SK-N-SH (cell line): ENCODE measurements around the gene ACAT2. TPM values are rescaled to one million over a fixed set of nuclear protein-coding genes. Genes with fewer than 3 reads are reported as not detected.
"Not testable (repeated sequence)": the region's sequence is repeated elsewhere in the genome, so short reads cannot be mapped to it uniquely, and the experiment has no call there.

ENCODE experiments used
- CTCF ChIA-PET: fragments of 300-600, 350-600 bp; formaldehyde crosslinking; extraction: SDS; loops from one replicate; lab custom pipeline; 2021; lab: Yijun Ruan, JAX
- POLR2A ChIA-PET: fragments of 350-600 bp; sonication (Branson Sonifier 250); formaldehyde crosslinking; extraction: SDS; loops from one replicate; lab custom pipeline; 2020; ENCODE audit warnings: antibody characterized with exemption, inconsistent platforms; lab: Yijun Ruan, JAX
- DNase-seq: peaks from one replicate; pipeline ENCODE4 v3.0.0; 2012
- H2AFZ ChIP-seq: fragments of 200-600 bp; sonication (generic); 2 replicates; pipeline ENCODE4 v1.8.1; 2016; ENCODE audit warnings: antibody characterized with exemption, mild to moderate bottlenecking, low read depth
- H3F3A ChIP-seq: fragments of 200-600 bp; sonication (generic); replicated peaks from 2 replicates; pipeline ENCODE3; 2016; ENCODE audit warnings: antibody characterized with exemption, mild to moderate bottlenecking; ENCODE audit not compliant: insufficient read depth
- H3K27ac ChIP-seq, 2 experiments: fragments of 200-500 bp in 1 of 2; fragments of 200-600 bp in 1 of 2; sonication (Bioruptor generic) in 1 of 2; sonication (generic), shearing (Covaris generic) in 1 of 2; 2 replicates each; pipeline versions ENCODE4 v1.5.1 to v1.6.1; 2014 to 2016; ENCODE audit warnings: low read depth in 2 of 2, inconsistent platforms in 1 of 2, low read length in 1 of 2, mild to moderate bottlenecking in 1 of 2, mixed read lengths in 1 of 2
- H3K27me3 ChIP-seq: fragments of 200-600 bp; sonication (generic), shearing (Covaris generic); 2 replicates; pipeline ENCODE4 v1.6.1; 2016; ENCODE audit warnings: mixed run types; ENCODE audit not compliant: insufficient read depth
- H3K36me3 ChIP-seq, 2 experiments: fragments of 200-500 bp in 1 of 2; fragments of 200-600 bp in 1 of 2; sonication (Bioruptor generic) in 1 of 2; sonication (generic) in 1 of 2; replicated peaks in 1 of 2; 2 replicates each; pipeline versions ENCODE3 to v1.5.1; 2014 to 2016; ENCODE audit warnings: low read length in 1 of 2, mild to moderate bottlenecking in 1 of 2; ENCODE audit not compliant: insufficient read depth in 2 of 2, control insufficient read depth in 1 of 2
- H3K4me1 ChIP-seq, 2 experiments: fragments of 200-500 bp in 1 of 2; fragments of 200-600 bp in 1 of 2; sonication (Bioruptor generic) in 1 of 2; sonication (generic), shearing (Covaris generic) in 1 of 2; 2 replicates each; pipeline versions ENCODE4 v1.5.1 to v1.6.1; 2014 to 2016; ENCODE audit warnings: low read depth in 1 of 2, low read length in 1 of 2, mixed run types in 1 of 2; ENCODE audit not compliant: insufficient read depth in 2 of 2, control insufficient read depth in 1 of 2
- H3K4me2 ChIP-seq: fragments of 200-600 bp; sonication (generic), shearing (Covaris generic); 2 replicates; pipeline ENCODE4 v1.6.1; 2017; ENCODE audit warnings: mixed run types
- H3K4me3 ChIP-seq, 2 experiments: fragments of 200-500 bp in 1 of 2; fragments of 200-600 bp in 1 of 2; sonication (Bioruptor generic) in 1 of 2; sonication (generic), shearing (Covaris generic) in 1 of 2; 2 replicates each; pipeline versions ENCODE4 v1.5.1 to v1.8.1; 2014 to 2016; ENCODE audit warnings: low read depth in 2 of 2, inconsistent platforms in 1 of 2, low read length in 1 of 2, mild to moderate bottlenecking in 1 of 2, mixed read lengths in 1 of 2, moderate library complexity in 1 of 2
- H3K79me2 ChIP-seq: fragments of 200-600 bp; sonication (generic); 2 replicates; pipeline ENCODE4 v1.8.1; 2017; ENCODE audit warnings: mild to moderate bottlenecking; ENCODE audit not compliant: insufficient read depth
- H3K9ac ChIP-seq: fragments of 200-600 bp; sonication (generic); 2 replicates; pipeline ENCODE4 v1.6.1; 2017; ENCODE audit warnings: mixed run types
- H3K9me2 ChIP-seq: fragments of 200-600 bp; sonication (generic); 2 replicates; pipeline ENCODE4 v1.6.1; 2017; ENCODE audit warnings: mixed run types
- H3K9me3 ChIP-seq: fragments of 200-600 bp; sonication (generic); 2 replicates; pipeline ENCODE4 v1.6.1; 2017; ENCODE audit warnings: mixed run types, mild to moderate bottlenecking, moderate library complexity
- H4K20me1 ChIP-seq: fragments of 200-600 bp; sonication (generic); 2 replicates; pipeline ENCODE4 v1.6.1; 2017; ENCODE audit warnings: mild to moderate bottlenecking, mixed run types; ENCODE audit not compliant: insufficient read depth
- CTCF ChIP-seq: fragments of 200-600 bp; sonication (generic); IDR thresholded peaks from 2 replicates; pipeline ENCODE4 v1.6.1; 2017; ENCODE audit warnings: antibody characterized with exemption, mild to moderate bottlenecking, moderate library complexity
- EZH2phosphoT487 ChIP-seq: fragments of 200-600 bp; sonication (generic); IDR thresholded peaks from 2 replicates; pipeline ENCODE4 v1.6.1; 2017; ENCODE audit warnings: low read depth, mixed run types, mild to moderate bottlenecking, antibody characterized with exemption, moderate library complexity, borderline replicate concordance
- FOXJ3 ChIP-seq: sonication (generic); formaldehyde crosslinking; IDR thresholded peaks from 2 replicates; pipeline ENCODE4 v1.5.1; 2020; ENCODE audit warnings: mild to moderate bottlenecking, missing genetic modification reagents
- JUND ChIP-seq: IDR thresholded peaks from 2 replicates; pipeline ENCODE4 v1.4.0; 2012
- POLR2AphosphoS5 ChIP-seq: IDR thresholded peaks from 2 replicates; pipeline ENCODE4 v1.6.1; 2012; ENCODE audit warnings: low read depth, low read length
- SMC3 ChIP-seq: IDR thresholded peaks from 2 replicates; pipeline ENCODE4 v1.6.1; 2012; ENCODE audit warnings: low read depth, low read length, improper control_type of control experiment
- TAF1 ChIP-seq: IDR thresholded peaks from 2 replicates; pipeline ENCODE4 v1.6.1; 2012; ENCODE audit warnings: low read depth, mild to moderate bottlenecking, low read length, moderate library complexity, borderline replicate concordance
- TCF12 ChIP-seq: IDR thresholded peaks from 2 replicates; pipeline ENCODE4 v1.4.0; 2012
- TEAD4 ChIP-seq: IDR thresholded peaks from 2 replicates; pipeline ENCODE4 v1.4.0; 2012; ENCODE audit warnings: mild to moderate bottlenecking, borderline replicate concordance; ENCODE audit not compliant: insufficient read depth
- USF2 ChIP-seq: fragments of 150-350 bp; IDR thresholded peaks from 2 replicates; pipeline ENCODE4 v1.6.1; 2017; ENCODE audit warnings: antibody characterized with exemption, low read length, low read depth, borderline replicate concordance
- YY1 ChIP-seq: IDR thresholded peaks from 2 replicates; pipeline ENCODE4 v1.4.0; 2012; ENCODE audit warnings: low read depth, mild to moderate bottlenecking
- ZBTB33 ChIP-seq: IDR thresholded peaks from 2 replicates; pipeline ENCODE4 v1.4.0; 2012; ENCODE audit warnings: low read depth, borderline replicate concordance
- WGBS: methylation state at CpG from one replicate; pipeline ENCODE4 v1.1.6; 2017; ENCODE audit warnings: low lambda C conversion rate; 5-methylcytosine and 5-hydroxymethylcytosine counted together
- polyA plus RNA-seq, 3 experiments: library from polyadenylated mRNA; depleted of rRNA; stranded (reverse); fragments of >200 nt; gene quantifications; 2 replicates each; pipeline ENCODE4 v1.2.3, GENCODE V29; 2012

Gene ACAT2
- polyA plus RNA-seq, 1 of the 3 experiments (the other 2 are of a cell fraction): 13.1 TPM

- TF ChIP-seq SMC3: no peak
- TF ChIP-seq EZH2phosphoT487: no peak
Measured at GRCh38 chr6:159815410-159815809, 53.6 kb downstream of the ACAT2 start (continued).

GRCh38 chr6:159816775-159817174 lies 54.9 kb downstream of the ACAT2 start:
- WGBS: 58% methylated on average over 2 of the region's 3 CpGs
- H2AFZ ChIP-seq, DNase-seq, POLR2A ChIA-PET, H3K79me2 ChIP-seq, H3K4me3 ChIP-seq, H3K36me3 ChIP-seq, H3K9me3 ChIP-seq, H3K4me1 ChIP-seq, H4K20me1 ChIP-seq, H3K27ac ChIP-seq, H3K4me2 ChIP-seq, H3K27me3 ChIP-seq, CTCF ChIA-PET, H3F3A ChIP-seq, H3K9ac ChIP-seq, H3K9me2 ChIP-seq: not testable (repeated sequence)

- TF ChIP-seq TAF1: no peak
- no peak for TF ChIP-seq FOXJ3
- CTCF ChIA-PET: no interaction called here
- no peaks in the 10 kb centered on the region for H3F3A ChIP-seq
- no peaks in the 10 kb centered on the region for H3K36me3 ChIP-seq
- POLR2A ChIA-PET: no interaction called here
- no peak overlapping the region for H3K4me3 ChIP-seq
- no peaks in the 10 kb centered on the region for H3K9me2 ChIP-seq
- WGBS: 52% methylated on average over 13 of the region's 23 CpGs
- H2AFZ ChIP-seq: no peak overlapping the region
- no peak overlapping the region for H3K9ac ChIP-seq
- H3K9me3 ChIP-seq: no peaks in the 10 kb centered on the region
- H3K27me3 ChIP-seq: no peaks in the 10 kb centered on the region; the same call in 1 of the 2 replicates
- H3K4me1 ChIP-seq: no peaks in the 10 kb centered on the region; a peak in 1 of 4 replicates
- no peak overlapping the region for H3K4me2 ChIP-seq
- no peaks in the 10 kb centered on the region for H4K20me1 ChIP-seq
- DNase-seq: no peak
- no peaks in the 10 kb centered on the region for H3K79me2 ChIP-seq
- no peak overlapping the region for H3K27ac ChIP-seq
Measured at GRCh38 chr6:159817951-159818739, 56.3 kb downstream of the ACAT2 start.

GRCh38 chr6:159819098-159819497 lies 57.3 kb downstream of the ACAT2 start:
- no peak overlapping the region for H3K27ac ChIP-seq
- no peaks in the 10 kb centered on the region for H3K9me2 ChIP-seq
- H3K9me3 ChIP-seq: no peaks in the 10 kb centered on the region
- no peaks in the 10 kb centered on the region for H3K79me2 ChIP-seq
- POLR2A ChIA-PET: no interaction called here
- no peak overlapping the region for H3K4me2 ChIP-seq
- H3F3A ChIP-seq: no peaks in the 10 kb centered on the region
- CTCF ChIA-PET: no interaction called here
- H4K20me1 ChIP-seq: no peaks in the 10 kb centered on the region
- WGBS: 68% methylated on average over 16 of the region's 16 CpGs
- no peaks in the 10 kb centered on the region; the same call in 1 of the 2 replicates for H3K27me3 ChIP-seq
- H2AFZ ChIP-seq: no peak overlapping the region
- no peaks in the 10 kb centered on the region; a peak in 1 of 4 replicates for H3K4me1 ChIP-seq
- no peak overlapping the region for H3K9ac ChIP-seq
- no peak for DNase-seq
- no peaks in the 10 kb centered on the region for H3K36me3 ChIP-seq
- H3K4me3 ChIP-seq: no peak overlapping the region
- TF ChIP-seq YY1 (no peak), CTCF (no peak), USF2 (no peak), POLR2AphosphoS5 (no peak), JUND (no peak), ZBTB33 (no peak), TEAD4 (no peak), TCF12 (no peak)
